H1 (cell line): ENCODE results near the gene CAPN11. TPM values are rescaled to one million over a fixed set of nuclear protein-coding genes. Genes with fewer than 3 reads are reported as not detected.
A peak's percentile ranks its signal among the peaks of the same experiment; 100 is the strongest.

Experiments used
- CTCF ChIA-PET: fragments of 300-600 bp; sonication (Branson Sonifier 250); formaldehyde crosslinking; loops from one replicate; lab custom pipeline; 2021; ENCODE audit not compliant: partially characterized antibody; lab: Charles Lee
- POLR2A ChIA-PET: fragments of 300-600 bp; sonication (Branson Sonifier 250); formaldehyde crosslinking; loops from one replicate; lab custom pipeline; 2021; ENCODE audit warnings: inconsistent platforms; ENCODE audit not compliant: partially characterized antibody; lab: Charles Lee
- DNase-seq, 2 experiments: peaks; one replicate each; pipeline versions ENCODE4 v3.0.0 to v3.0.0-alpha.2; 2010 to 2022; ENCODE audit warnings: low spot score in 2 of 2, low read depth in 1 of 2, mixed read lengths in 1 of 2
- FAIRE-seq: peaks from 2 replicates; lab custom pipeline; 2011; peaks lifted over from hg19 to GRCh38; lab: Jason Lieb, UNC
- H2AFZ ChIP-seq: 2 replicates; pipeline ENCODE4 v1.8.1; 2012; ENCODE audit warnings: low read length, inconsistent platforms
- H2AK5ac ChIP-seq: 2 replicates; pipeline ENCODE4 v1.6.1; 2013; ENCODE audit warnings: low read depth, low read length
- H2BK120ac ChIP-seq: replicated peaks from 2 replicates; pipeline ENCODE3; 2013; ENCODE audit warnings: low read depth, low read length, inconsistent platforms
- H2BK12ac ChIP-seq: 2 replicates; pipeline ENCODE4 v1.6.1; 2013; ENCODE audit warnings: low read depth, low read length
- H2BK15ac ChIP-seq: 2 replicates; pipeline ENCODE4 v1.6.1; 2013; ENCODE audit warnings: low read length
- H2BK20ac ChIP-seq: 2 replicates; pipeline ENCODE4 v1.6.1; 2013; ENCODE audit warnings: low read length
- H2BK5ac ChIP-seq: 2 replicates; pipeline ENCODE4 v1.6.1; 2013; ENCODE audit warnings: low read depth, low read length
- H3K14ac ChIP-seq: 2 replicates; pipeline ENCODE4 v1.6.1; 2013; ENCODE audit warnings: inconsistent platforms; ENCODE audit not compliant: insufficient read length
- H3K18ac ChIP-seq: 2 replicates; pipeline ENCODE4 v1.6.1; 2013; ENCODE audit warnings: low read length; ENCODE audit errors: extremely low read depth
- H3K23ac ChIP-seq: 2 replicates; pipeline ENCODE4 v1.6.1; 2013; ENCODE audit warnings: inconsistent platforms; ENCODE audit not compliant: insufficient read length
- H3K23me2 ChIP-seq: 2 replicates; pipeline ENCODE4 v1.6.1; 2013; ENCODE audit warnings: low read depth, low read length
- H3K27ac ChIP-seq: 2 replicates; pipeline ENCODE4 v1.6.1; 2011; ENCODE audit warnings: low read depth, low read length, inconsistent platforms
- H3K27me3 ChIP-seq, 4 experiments: replicated peaks in 1 of 4; 1 replicate in 1 of 4; 2 replicates in 3 of 4; pipeline versions ENCODE4 v1.6.1 to v1.8.1; 2011 to 2013; ENCODE audit warnings: low read length in 3 of 4, mild to moderate bottlenecking in 3 of 4, inconsistent platforms in 2 of 4, mixed read lengths in 2 of 4, moderate library complexity in 1 of 4; ENCODE audit not compliant: control insufficient read depth in 3 of 4, insufficient read depth in 3 of 4; ENCODE audit errors: extremely low read depth in 1 of 4
- H3K36me3 ChIP-seq, 4 experiments: 2 replicates each; pipeline versions ENCODE4 v1.6.1 to v1.8.1; 2011 to 2013; ENCODE audit warnings: mild to moderate bottlenecking in 4 of 4, low read length in 3 of 4, moderate library complexity in 2 of 4, control low read depth in 1 of 4, inconsistent platforms in 1 of 4; ENCODE audit not compliant: insufficient read depth in 4 of 4, control insufficient read depth in 2 of 4
- H3K4ac ChIP-seq: replicated peaks from 2 replicates; pipeline ENCODE3; 2013; ENCODE audit warnings: low read length, low read depth, mixed read lengths, inconsistent platforms; ENCODE audit not compliant: insufficient read length
- H3K4me1 ChIP-seq, 4 experiments: replicated peaks in 1 of 4; 1 replicate in 1 of 4; 2 replicates in 3 of 4; pipeline versions ENCODE4 v1.6.1 to v1.8.1; 2011 to 2013; ENCODE audit warnings: low read length in 3 of 4, inconsistent platforms in 2 of 4, mixed read lengths in 1 of 4; ENCODE audit not compliant: insufficient read depth in 4 of 4, control insufficient read depth in 3 of 4
- H3K4me2 ChIP-seq, 2 experiments: 2 replicates each; pipeline versions ENCODE4 v1.6.1 to v1.8.1; 2011 to 2013; ENCODE audit warnings: low read depth in 2 of 2, low read length in 2 of 2, control low read depth in 1 of 2, inconsistent platforms in 1 of 2, mild to moderate bottlenecking in 1 of 2; ENCODE audit not compliant: insufficient read depth in 1 of 2
- H3K4me3 ChIP-seq, 4 experiments: fragments of 200-600, 300-600 bp in 1 of 4; sonication (generic), shearing (Covaris generic), sonication (Bioruptor Twin) in 1 of 4; 2 replicates each; pipeline versions ENCODE4 v1.5.1 to v1.8.1; 2011 to 2016; ENCODE audit warnings: low read length in 4 of 4, low read depth in 3 of 4, control low read depth in 2 of 4, inconsistent platforms in 2 of 4, mild to moderate bottlenecking in 2 of 4, mixed read lengths in 1 of 4, moderate library complexity in 1 of 4; ENCODE audit not compliant: insufficient read depth in 2 of 4; ENCODE audit errors: extremely low read depth in 1 of 4
- H3K56ac ChIP-seq: replicated peaks from 2 replicates; pipeline ENCODE3; 2013; ENCODE audit warnings: low read depth, mild to moderate bottlenecking, mixed read lengths, low read length, inconsistent platforms; ENCODE audit not compliant: insufficient read length
- H3K79me1 ChIP-seq: 2 replicates; pipeline ENCODE4 v1.6.1; 2013; ENCODE audit warnings: low read depth, low read length, control low read depth
- H3K79me2 ChIP-seq, 2 experiments: 2 replicates each; pipeline versions ENCODE4 v1.6.1 to v1.8.1; 2012 to 2013; ENCODE audit warnings: low read length in 2 of 2, mild to moderate bottlenecking in 2 of 2, inconsistent platforms in 1 of 2; ENCODE audit not compliant: insufficient read depth in 2 of 2, control insufficient read depth in 1 of 2
- H3K9ac ChIP-seq, 4 experiments: replicated peaks in 1 of 4; 1 replicate in 1 of 4; 2 replicates in 3 of 4; pipeline versions ENCODE4 v1.6.1 to v1.8.1; 2011 to 2013; ENCODE audit warnings: low read depth in 3 of 4, low read length in 3 of 4, control low read depth in 2 of 4, mild to moderate bottlenecking in 2 of 4, moderate library complexity in 2 of 4, inconsistent platforms in 1 of 4; ENCODE audit errors: extremely low read depth in 1 of 4
- H3K9me3 ChIP-seq, 2 experiments: 2 replicates each; pipeline versions ENCODE4 v1.6.1 to v1.8.1; 2012 to 2013; ENCODE audit warnings: mild to moderate bottlenecking in 2 of 2, moderate library complexity in 2 of 2, control low read depth in 1 of 2, inconsistent platforms in 1 of 2, low read depth in 1 of 2, low read length in 1 of 2, mixed read lengths in 1 of 2; ENCODE audit not compliant: insufficient read depth in 2 of 2
- H4K20me1 ChIP-seq, 2 experiments: replicated peaks in 1 of 2; 2 replicates each; pipeline versions ENCODE3 to v1.8.1; 2011 to 2013; ENCODE audit warnings: inconsistent platforms in 2 of 2, low read length in 2 of 2, mild to moderate bottlenecking in 1 of 2; ENCODE audit not compliant: insufficient read depth in 2 of 2, control insufficient read depth in 1 of 2
- H4K5ac ChIP-seq: 2 replicates; pipeline ENCODE4 v1.6.1; 2013; ENCODE audit warnings: low read length, low read depth, mixed read lengths, inconsistent platforms; ENCODE audit not compliant: insufficient read length
- H4K8ac ChIP-seq: 2 replicates; pipeline ENCODE4 v1.8.0; 2013; ENCODE audit warnings: mild to moderate bottlenecking, moderate library complexity, low read length, inconsistent platforms; ENCODE audit not compliant: insufficient read depth; ENCODE audit errors: extremely low read depth
- H4K91ac ChIP-seq: replicated peaks from 2 replicates; pipeline ENCODE3; 2013; ENCODE audit warnings: low read length, mixed read lengths, inconsistent platforms; ENCODE audit not compliant: insufficient read length
- ASH2L ChIP-seq: fragments of 200-600, 300-600 bp; sonication (generic); IDR thresholded peaks from one replicate; pipeline ENCODE4 v1.7.1; 2017; ENCODE audit warnings: low read length
- KDM4A ChIP-seq: IDR thresholded peaks from one replicate; pipeline ENCODE4 v1.7.1; 2012; ENCODE audit warnings: low read depth, mild to moderate bottlenecking, moderate library complexity, low read length, inconsistent platforms; ENCODE audit not compliant: severe bottlenecking
- PHF8 ChIP-seq: fragments of 200-600 bp; sonication (generic); conservative IDR thresholded peaks from 2 replicates; pipeline ENCODE4 v1.7.1; 2012; ENCODE audit warnings: low read depth, mild to moderate bottlenecking, inconsistent platforms, low read length, moderate library complexity
- RAD21 ChIP-seq, 2 experiments: IDR thresholded peaks in 1 of 2; conservative IDR thresholded peaks in 1 of 2; 2 replicates each; pipeline ENCODE4 v1.6.1; 2011; ENCODE audit warnings: low read depth in 2 of 2, low read length in 2 of 2, improper control_type of control experiment in 1 of 2, inconsistent platforms in 1 of 2, mild to moderate bottlenecking in 1 of 2, moderate library complexity in 1 of 2
- SAP30 ChIP-seq: fragments of 300-600 bp; sonication (generic); IDR thresholded peaks from 2 replicates; pipeline ENCODE4 v1.7.1; 2012; ENCODE audit warnings: low read length, moderate library complexity, mild to moderate bottlenecking, inconsistent platforms; ENCODE audit not compliant: insufficient read depth, insufficient replicate concordance
- SP4 ChIP-seq: IDR thresholded peaks from 2 replicates; pipeline ENCODE4 v1.6.1; 2012; ENCODE audit warnings: low read length, inconsistent platforms
- SRF ChIP-seq: IDR thresholded peaks from 2 replicates; pipeline ENCODE4 v1.6.1; 2011; ENCODE audit warnings: mild to moderate bottlenecking, low read depth, low read length, moderate library complexity
- WGBS, 2 experiments: shearing (Covaris generic) in 1 of 2; methylation state at CpG; one replicate each; pipeline versions ENCODE4 v1.1.6 to v1.1.7; 2013 to 2015; ENCODE audit warnings: low lambda C conversion rate in 2 of 2, mixed read lengths in 2 of 2, inconsistent platforms in 1 of 2, low coverage in 1 of 2, missing lambda C conversion rate in 1 of 2; ENCODE audit not compliant: insufficient replicate concordance in 2 of 2, insufficient coverage in 1 of 2, insufficient read length in 1 of 2; ENCODE audit errors: extremely low coverage in 1 of 2, missing lambda C conversion rate in 1 of 2; 5-methylcytosine and 5-hydroxymethylcytosine counted together
- polyA plus RNA-seq, 7 experiments: library from polyadenylated mRNA; depleted of rRNA in 3 of 7; stranded (reverse) in 5 of 7; unstranded in 2 of 7; fragments of >200 nt in 5 of 7; fragments of 200-250 nt in 2 of 7; gene quantifications; 1 replicate in 5 of 7; 2 replicates in 1 of 7; 4 replicates in 1 of 7; pipeline versions ENCODE4 v1.2.1 to v1.2.3, GENCODE V29; 2011 to 2013; ENCODE audit warnings: missing spikeins in 2 of 7, mixed read lengths in 2 of 7
- total RNA-seq: library from RNA; stranded (reverse); fragmentation: NEBNext Ultra II Directional; extraction: Animal tissue kit (Norgen Biotek cat#: 25700); gene quantifications from 2 replicates; pipeline ENCODE4 v1.2.1, GENCODE V29; 2021
- TF ChIP-seq, protein P1 (sequence below): IDR thresholded peaks from 2 replicates; pipeline ENCODE4 v1.6.1; 2012; ENCODE audit warnings: low read length, inconsistent platforms

Gene CAPN11
- total and polyA plus RNA-seq, 2 of the 8 experiments (the other 6 are each of a cell fraction or from before 2014, with no cell fraction given): 0.95 to 0.97 TPM

DNA sequence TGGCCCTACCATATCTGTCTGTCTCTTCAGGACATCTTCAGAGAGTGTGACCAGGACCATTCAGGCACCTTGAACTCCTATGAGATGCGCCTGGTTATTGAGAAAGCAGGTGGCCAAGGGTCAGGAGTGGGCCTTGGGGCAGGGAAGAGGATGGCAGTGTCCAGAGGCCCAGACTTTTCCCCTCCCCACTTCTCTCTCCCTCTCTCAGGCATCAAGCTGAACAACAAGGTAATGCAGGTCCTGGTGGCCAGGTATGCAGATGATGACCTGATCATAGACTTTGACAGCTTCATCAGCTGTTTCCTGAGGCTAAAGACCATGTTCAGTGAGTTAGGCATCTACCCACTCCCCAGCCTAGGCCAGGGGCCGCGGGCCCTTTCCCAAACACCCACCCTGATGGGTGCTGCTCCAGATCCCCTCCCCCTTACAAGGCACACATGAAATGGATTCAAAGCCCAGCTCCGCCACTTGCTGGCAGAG lies 24.3 kb downstream of the CAPN11 start:
- CTCF ChIA-PET: interaction anchor here (0.7 to 6.5 kb wide), 7 partner anchors 10 to 85 kb away, joined by 3 to 34 read pairs (median 7); no protein-coding TSS in a partner anchor
- H3K23me2 ChIP-seq: peaks cover 10% of the 10 kb centered on the region; the same call in 1 of the 2 replicates
- 96% methylated on average over 4 of the region's 4 CpGs; no CpG with 5 or more reads in 1 of the 2 experiments for WGBS, 2 experiments
- peak overlapping the region; percentile 64; the same call in 1 of the 2 replicates for H2BK12ac ChIP-seq
- H3K56ac ChIP-seq: no peak overlapping the region
- no peak for FAIRE-seq
- H4K5ac ChIP-seq: no peak overlapping the region
- H3K9ac ChIP-seq: no peak overlapping the region
- H2BK5ac ChIP-seq: no peak overlapping the region
- H3K36me3 ChIP-seq: no peaks in the 10 kb centered on the region
- H2AFZ ChIP-seq: no peak overlapping the region
- H4K8ac ChIP-seq: no peak overlapping the region
- no peaks in the 10 kb centered on the region for H3K79me2 ChIP-seq
- H4K91ac ChIP-seq: no peak overlapping the region
- peak overlapping the region; percentile 28; the same call in 1 of the 2 replicates for H2AK5ac ChIP-seq
- H3K4me2 ChIP-seq: no peak overlapping the region
- H3K27me3 ChIP-seq: no peaks in the 10 kb centered on the region
- POLR2A ChIA-PET: interaction anchor here (0.6 to 2.7 kb wide), 8 partner anchors 11 to 552 kb away, joined by 3 to 11 read pairs (median 4); no protein-coding TSS in a partner anchor
- H3K27ac ChIP-seq: no peak overlapping the region
- 0 out of 2 replicates have a peak overlapping the region, but pooled peaks have one; percentile 25 for H2BK20ac ChIP-seq
- no peak overlapping the region for H3K23ac ChIP-seq
- peak overlapping the region; percentile 67; the same call in 1 of the 2 replicates for H2BK15ac ChIP-seq
- no peaks in the 10 kb centered on the region for H3K79me1 ChIP-seq
- no peak overlapping the region for H3K4me3 ChIP-seq
- DNase-seq: no peak
- peaks cover 2 to 10% (median 5%) of the 10 kb centered on the region in 4 experiments; a peak in 6 of 7 replicates for H3K4me1 ChIP-seq
- no peaks in the 10 kb centered on the region for H4K20me1 ChIP-seq
- no peak overlapping the region for H2BK120ac ChIP-seq
- H3K14ac ChIP-seq: no peak overlapping the region
- H3K18ac ChIP-seq: no peak overlapping the region
- H3K4ac ChIP-seq: no peak overlapping the region
- H3K9me3 ChIP-seq: no peaks in the 10 kb centered on the region
- TF ChIP-seq KDM4A: no peak
- no peak for TF ChIP-seq ASH2L
- no peak for TF ChIP-seq RAD21 (IDR thresholded peaks at IDR 0.05 in 1 of 2, conservative IDR thresholded peaks at IDR 0.05 in 1 of 2; ENCODE audit: low read depth in 2 of 2, low read length in 2 of 2)
- TF ChIP-seq SAP30: no peak
- TF ChIP-seq PHF8: no peak
- TF ChIP-seq SRF: no peak
- TF ChIP-seq, protein P1, sequence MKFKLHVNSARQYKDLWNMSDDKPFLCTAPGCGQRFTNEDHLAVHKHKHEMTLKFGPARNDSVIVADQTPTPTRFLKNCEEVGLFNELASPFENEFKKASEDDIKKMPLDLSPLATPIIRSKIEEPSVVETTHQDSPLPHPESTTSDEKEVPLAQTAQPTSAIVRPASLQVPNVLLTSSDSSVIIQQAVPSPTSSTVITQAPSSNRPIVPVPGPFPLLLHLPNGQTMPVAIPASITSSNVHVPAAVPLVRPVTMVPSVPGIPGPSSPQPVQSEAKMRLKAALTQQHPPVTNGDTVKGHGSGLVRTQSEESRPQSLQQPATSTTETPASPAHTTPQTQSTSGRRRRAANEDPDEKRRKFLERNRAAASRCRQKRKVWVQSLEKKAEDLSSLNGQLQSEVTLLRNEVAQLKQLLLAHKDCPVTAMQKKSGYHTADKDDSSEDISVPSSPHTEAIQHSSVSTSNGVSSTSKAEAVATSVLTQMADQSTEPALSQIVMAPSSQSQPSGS: no peak
- TF ChIP-seq SP4: no peak
